GM18511 (cell line): ENCODE results near the gene PRKCD.

Source experiments
- ATAC-seq: cut with Tn5 transposase; IDR thresholded peaks from one replicate; pipeline ENCODE4 v1.9.1; 2021; ENCODE audit warnings: mild to moderate bottlenecking, moderate library complexity; ENCODE audit not compliant: unreplicated experiment

PRKCD gene

DNA sequence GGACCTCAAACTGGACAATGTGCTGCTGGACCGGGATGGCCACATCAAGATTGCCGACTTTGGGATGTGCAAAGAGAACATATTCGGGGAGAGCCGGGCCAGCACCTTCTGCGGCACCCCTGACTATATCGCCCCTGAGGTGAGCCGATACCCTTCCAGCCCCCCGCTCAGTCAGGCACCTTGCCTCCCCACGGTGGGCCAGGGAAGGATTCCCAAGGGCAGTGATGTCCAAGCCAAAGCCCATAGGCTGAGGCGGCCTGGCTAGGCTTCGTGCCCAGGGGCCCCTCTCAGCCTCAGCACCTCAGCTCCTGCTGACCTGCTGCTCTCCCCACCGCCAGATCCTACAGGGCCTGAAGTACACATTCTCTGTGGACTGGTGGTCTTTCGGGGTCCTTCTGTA is 27.7 kb downstream of the PRKCD start:
- no peak for ATAC-seq

DNA sequence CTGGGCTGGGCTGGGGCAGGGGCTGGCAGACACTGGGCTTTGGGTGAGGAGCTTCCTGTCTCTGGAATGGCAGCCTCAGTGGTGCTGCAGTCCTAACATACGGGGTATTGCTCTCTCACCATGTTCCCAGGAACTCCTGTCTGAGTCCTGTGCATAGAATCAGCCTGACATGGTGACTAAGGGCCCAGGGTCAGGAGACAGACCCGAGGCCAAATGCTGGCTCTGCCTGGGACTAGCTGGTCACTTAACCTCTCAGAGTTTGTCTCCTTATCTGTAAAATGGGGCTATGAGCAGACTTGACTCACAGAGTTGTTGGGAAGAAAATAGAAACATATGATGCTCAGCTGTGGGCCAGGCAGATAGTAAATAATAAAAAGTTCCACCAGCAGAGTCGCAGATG is 28.3 kb downstream of the PRKCD start:
- ATAC-seq: no peak

DNA sequence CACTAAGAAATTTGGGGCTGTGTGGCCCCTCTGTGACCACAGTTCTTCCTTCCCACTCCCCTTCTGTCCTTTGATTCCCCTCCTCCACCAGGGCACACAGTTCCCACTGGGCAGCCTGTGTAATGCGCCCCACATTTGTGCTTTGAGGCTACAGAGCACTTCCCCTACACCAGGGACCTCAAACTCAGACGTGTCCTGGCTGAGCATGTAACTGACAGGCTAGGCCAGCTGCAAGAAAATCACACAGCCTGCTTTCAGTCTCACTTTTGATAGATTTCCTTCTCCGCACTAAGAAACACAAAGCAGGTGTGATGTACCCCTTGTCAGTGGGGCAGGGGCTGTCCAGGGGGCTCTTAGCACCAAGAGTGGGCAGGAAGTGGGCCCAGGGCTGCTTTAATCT is 29.6 kb downstream of the PRKCD start:
- ATAC-seq: no peak

DNA sequence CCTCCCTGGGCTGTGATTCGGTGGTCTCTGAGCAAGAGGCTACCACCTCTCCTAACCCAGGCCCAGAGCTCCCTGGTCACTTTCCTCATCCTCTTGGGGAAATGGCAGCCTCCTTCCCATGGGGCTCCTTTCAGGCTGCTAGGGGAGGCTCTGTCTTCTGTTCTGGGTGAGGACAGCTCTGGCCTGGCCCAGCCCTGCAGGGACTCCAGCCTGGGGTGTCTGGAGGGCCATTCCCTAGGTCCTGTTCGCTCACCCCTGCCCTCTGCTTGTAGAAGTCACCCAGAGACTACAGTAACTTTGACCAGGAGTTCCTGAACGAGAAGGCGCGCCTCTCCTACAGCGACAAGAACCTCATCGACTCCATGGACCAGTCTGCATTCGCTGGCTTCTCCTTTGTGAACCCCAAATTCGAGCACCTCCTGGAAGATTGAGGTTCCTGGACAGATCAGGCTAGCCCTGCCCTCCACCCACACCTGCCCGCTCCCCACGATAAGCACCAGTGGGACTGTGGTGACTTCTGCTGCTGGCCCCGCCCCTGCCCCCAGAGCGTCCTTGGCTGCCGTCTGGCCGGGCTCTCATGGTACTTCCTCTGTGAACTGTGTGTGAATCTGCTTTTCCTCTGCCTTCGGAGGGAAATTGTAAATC is 30.9 kb downstream of the PRKCD start:
- ATAC-seq: no peak

DNA sequence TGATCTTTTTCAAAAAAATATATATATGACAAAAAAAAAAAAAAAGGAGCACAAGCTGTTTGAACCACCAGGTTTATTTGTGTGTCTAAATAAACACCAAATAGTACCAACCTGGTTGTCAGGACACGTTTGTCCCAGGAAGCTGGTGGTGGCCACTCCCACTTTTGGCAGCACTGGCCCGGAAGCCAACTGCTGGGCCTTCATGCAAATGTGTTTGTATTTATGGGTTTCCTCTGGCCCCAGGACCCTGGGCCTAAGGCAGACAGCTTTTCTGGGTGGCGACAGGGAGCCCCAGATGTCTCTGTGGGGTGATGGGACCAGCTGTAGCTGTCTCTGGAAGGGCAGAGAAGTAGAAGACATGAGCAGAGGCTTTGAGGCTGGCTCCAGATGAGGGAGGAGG is 31.6 kb downstream of the PRKCD start:
- peak; percentile 62 for ATAC-seq

DNA sequence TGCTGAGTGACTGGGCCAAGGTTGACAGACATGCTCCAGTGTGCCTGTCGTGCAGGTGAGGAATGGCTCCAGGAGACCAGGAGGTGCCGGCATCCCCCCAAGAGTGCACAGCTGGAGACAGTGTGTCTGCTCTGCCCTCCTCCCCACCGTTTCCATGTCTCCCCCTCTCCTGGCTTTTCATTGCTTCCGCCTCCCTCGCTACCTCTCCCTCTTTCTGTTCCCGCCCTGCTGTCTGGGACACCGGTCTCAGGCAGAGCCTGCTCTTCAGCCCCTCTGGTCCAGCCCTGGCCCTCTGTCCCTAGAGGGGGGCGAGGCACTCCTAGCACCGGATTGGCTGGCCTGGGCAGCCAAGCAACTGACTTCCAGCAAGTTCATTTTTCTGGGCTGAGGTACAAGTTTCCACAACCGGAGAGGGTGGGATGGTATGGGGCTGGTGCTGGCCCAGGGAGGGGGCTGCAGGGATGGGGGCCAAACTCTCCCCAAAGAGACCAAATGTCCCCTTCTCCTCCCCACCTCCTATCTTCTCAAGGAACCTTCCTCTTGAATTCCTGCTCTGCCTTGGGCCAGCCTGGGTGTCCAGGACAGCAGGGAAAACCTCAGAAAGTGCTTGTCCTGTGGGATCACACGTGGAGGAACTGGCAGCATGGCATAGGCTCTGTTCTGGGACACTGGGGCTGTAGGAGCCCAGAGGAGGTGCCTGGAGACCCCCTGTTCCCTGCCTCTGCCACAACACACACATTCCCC is 32.6 kb downstream of the PRKCD start:
- no peak for ATAC-seq

DNA sequence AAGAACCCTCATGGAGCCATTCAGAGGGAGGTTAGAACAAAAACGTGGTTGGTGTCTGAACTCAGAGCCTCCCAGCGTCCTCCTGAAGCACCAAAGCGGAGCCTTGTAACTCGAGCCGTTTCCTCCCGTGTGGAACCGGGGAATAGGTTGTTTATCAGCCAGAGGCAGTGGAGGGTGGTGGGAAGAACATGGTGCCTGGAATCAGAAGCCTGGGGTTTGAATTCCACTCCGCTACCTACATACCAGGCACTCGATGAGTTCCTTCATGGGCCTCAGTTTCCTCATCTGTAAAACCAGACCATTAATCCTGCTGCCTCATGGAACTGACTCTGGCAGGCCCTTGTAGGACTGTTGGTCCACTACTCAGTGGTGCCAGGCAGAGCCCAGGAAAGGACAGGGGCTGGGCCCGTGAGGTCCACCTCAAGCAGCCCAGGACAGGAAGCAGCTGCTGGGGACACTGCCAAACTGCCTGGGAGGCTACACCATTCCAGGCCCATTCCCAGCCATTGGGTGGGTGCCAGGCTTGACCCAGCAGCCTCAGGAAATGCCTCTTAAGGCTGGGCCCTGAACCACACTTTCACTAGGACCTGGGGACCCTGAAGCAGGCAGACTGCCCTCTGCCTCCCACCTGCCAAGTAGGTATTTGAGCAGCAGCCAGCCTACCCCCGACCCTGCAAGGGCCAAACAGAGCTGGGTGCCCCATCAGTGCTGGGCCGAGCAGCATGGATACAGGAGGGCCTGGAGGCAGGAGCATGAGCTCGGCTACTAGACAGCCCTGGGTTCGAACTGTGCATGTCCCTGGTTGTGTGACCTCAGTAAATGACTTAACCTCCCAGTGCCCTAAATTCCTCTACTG is 33.4 kb downstream of the PRKCD start:
- ATAC-seq: no peak

DNA sequence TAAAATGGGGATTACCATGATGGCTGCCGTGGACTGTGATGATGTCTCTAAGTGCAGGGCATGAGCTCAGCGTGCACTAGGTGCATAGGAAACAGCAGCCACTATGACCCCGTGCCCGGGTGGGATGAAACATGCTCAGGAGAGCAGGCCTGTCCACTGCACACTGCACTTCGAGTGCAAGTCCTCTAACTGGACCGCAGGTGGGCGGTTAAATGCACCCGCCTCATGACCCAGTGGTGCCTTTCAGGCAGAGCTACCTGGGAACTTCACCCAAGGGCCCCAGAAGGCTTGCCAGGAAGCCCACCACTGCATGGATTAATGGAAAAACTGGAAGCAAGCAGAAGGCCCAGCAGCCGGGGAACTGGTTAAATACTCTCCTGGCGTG is 34.0 kb downstream of the PRKCD start:
- ATAC-seq: no peak

DNA sequence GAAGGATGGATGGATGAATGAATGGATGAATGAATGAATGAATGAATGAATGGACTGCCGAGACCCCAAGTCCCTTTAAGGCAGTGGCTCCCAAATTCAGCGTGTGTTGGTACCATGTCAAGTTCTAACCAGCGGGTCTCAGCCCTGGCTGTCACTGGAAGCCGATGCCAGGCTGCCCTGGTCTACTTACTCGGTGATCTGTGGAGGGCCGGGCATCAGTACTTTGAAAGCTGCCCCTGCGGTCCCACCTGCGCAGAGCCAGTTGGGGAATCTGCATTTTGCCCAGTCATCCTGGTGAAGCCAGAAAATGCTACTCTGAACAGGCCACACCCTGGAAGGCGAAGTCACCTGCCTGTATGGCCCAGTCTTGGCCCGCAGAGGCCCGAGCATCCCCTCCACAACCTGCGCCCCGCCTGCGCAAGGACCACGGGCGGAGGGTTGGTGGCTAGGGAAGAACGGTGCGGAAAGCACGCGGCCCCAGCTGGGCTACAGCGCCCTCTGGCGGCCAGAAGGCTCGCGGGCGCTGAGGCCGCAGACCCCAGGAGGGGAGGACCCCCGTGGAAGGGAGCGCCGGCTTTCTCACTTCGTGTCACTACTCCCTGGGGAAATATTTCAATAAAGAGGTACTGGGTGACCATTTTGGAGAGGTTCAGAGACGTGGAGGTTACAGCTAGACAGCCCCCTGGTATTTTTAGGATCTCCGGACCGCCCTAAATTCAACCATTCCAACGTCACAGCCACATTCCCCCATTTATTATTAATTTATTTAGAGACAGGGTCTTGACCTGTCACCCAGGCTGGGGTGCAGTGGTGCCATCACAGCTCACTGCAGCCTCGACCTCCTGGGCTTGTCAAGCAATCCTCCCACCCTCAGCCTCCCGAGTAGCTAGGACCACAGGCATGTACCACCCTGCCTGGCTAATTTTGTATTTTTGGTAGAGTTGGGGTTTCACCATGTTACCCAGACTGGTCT is 34.9 kb downstream of the PRKCD start:
- peak; percentile 49 for ATAC-seq

DNA sequence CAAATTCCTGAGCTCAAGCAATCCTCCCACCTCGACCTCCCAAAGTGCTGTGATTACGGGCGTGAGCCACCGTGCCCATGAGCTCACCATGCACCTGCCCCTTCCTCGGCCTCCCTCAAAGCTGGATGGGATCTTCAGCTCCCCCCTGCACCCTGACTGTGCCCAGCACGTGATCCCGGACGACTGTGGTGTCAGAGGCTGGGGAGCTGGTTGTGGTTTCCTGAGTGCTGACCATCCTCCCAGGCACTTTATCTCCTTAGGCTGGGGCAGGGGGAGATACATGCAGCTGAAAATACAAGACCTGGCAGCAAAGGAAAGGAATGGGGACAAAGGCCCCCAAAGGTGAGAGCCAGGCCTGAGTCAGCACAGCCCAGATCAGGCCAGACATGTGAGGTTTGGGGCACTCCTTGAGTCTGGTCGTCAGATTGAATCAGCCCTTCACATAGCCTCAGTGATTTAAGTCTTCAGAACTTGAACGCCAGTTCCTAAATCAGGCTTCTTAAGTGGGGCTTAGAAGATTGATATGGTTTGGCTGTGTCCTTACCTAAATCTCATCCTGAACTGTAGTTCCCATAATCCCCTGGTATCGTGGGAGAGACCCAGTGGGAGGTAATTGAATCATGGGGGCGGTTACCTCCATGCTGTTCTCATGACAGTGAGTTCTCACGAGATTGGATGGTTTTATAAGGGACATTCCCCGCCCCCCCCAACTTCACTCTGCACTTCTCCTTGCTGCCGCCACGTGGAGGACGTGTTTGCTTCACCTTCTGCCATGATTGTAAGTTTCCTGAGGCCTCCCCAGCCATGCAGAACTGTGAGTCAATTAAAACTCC is 35.8 kb downstream of the PRKCD start:
- ATAC-seq: no peak

DNA sequence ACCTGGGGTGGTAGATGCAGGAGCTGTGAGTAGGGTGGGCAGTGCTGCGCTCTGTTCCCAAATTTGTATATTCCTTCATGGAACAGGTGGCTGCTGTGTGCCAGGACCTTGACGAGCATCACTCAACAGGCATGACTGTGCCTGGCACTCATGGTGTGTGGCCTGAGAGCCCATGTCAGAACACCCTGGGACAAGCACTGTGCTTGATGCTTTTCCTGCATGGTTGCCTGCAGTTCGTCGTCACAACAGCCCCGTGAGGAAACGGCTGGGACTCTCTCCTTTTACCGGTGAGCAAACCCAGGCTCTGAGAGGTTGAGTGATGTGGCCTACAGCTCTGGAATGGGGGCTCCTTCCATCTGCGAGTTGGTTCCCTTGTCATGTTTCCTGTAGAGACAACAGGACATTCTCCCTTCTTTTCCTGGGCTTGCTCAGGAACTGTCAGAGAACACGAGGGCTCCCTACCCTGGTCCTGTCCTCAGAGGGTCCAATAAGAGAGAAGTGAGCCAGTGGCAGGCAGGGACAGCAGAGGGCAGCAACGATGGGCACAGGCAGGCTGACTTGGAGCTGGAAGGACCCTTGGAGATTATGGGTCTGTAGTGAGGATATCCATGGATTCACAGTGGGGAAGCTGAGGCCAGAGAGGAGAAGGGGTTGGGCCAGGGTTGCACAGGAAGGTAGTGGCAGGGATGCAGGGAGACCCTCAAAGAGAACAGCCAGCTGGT is 37.4 kb downstream of the PRKCD start:
- no peak for ATAC-seq

DNA sequence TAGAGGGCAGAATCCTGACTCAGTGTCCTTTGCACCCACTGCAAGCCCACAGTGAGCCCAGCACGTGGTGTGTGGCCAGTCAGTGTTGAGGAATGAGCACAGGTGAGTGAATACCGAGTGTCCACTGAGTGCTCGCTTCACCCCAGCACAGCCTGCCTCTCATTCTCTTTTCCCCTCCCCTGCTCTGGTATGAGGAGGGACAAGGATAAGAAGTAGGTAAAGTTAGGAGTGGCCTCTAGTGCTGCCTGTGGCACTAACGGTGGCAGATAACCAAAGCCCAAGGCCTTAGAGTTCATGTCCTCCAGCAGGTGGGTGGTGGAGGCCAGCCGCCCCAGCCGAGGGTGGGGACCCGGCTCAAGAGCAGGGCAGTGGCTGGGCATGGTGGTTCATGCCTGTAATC is 38.0 kb downstream of the PRKCD start:
- no peak for ATAC-seq

DNA sequence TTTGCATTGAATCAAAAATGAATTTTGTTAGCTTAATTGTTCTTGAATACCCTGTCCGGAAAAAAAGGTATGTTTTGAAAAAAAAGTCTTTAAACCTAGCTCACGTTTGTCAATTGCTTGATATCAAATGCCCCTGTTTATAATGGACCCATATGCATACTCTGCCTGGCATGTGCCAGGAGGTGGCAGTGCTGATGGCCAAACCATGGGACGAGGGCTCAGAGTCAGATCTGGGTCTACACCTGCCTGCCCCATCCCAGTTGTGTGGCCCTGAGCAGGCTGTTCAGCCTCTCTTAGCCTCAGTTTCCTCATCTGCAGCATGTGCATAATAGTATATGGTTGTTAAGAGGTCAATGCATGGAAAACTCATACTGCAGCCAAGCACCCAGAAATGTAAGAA is 38.8 kb downstream of the PRKCD start:
- no peak for ATAC-seq

DNA sequence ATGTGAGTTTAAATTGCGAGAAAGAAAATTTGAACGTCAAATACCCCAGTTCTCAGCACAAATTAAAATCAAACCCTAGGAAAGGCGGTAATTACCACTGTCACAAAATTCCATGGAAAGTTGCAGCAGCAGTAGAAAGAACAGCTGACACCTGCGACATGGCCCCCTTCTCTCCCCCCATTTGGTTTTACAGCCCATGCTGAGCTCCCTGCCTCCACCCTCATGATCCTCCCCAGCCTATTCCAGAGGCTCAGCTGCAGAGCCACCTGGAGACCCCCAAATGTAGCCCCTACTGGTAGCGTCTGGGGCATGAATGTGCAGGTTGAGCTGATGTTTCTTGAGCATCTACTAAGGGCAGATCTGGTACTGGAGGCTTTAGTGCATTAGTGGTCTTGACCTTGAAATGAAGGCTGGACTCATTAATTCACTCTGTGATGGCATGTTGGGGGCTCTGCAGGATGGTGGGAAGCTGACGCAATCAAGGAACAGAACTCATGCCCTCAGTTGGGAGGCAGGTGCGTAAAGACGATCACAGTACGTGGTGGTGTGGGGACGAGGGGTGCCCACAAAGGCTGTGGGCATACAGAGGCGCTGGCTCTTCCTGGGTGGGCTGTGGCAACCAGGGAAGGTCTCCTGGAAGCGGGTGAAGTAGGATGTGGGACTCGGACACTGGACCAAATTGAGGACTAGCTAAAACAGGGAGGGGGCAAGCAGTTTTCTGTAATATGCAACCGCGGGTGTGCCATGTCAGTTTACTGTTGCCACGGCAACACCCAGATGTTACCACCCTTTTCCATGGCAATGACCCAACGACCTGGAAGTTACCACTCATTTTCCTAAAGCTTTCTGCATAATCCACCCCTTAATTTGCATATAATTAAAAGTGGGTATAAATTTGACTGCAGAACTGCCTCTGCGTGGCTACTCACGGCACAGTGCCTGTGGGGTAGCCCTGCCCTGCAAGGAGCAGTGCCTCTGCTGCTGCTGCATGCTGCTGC is 39.8 kb downstream of the PRKCD start:
- ATAC-seq: no peak

DNA sequence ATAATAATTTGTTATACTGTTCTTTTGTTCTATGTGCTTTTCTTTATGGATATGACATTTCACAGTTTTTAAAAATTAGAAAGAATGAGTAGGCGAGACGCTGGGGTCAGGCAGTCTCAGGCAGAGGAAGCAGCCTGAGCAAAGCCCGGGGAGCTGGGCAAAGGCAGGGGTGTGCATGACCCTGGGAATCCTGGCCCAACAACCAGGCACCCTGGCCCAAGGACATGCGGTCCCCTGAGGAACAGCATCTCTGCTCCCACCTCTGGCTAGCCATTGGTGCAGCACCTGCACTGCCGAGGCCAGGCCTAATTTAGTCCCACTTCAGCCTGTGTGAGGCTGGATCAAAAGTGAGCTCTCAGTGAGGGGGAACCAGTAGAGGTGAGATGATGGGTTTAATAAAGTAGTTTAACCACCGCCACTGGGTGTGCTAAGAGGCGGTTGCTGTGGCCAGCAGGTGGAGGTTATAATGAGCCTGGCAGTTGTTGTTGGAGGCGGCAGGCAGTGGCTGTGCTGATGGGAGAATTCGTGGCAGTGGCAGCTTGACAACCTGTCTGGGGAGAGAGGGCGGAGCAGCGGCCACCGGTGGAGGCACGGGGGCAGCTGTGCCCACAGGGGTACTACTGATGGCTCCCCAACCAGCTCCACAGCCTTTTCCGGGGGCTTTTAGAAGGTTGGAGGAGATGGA is 41.5 kb downstream of the PRKCD start:
- no peak for ATAC-seq

DNA sequence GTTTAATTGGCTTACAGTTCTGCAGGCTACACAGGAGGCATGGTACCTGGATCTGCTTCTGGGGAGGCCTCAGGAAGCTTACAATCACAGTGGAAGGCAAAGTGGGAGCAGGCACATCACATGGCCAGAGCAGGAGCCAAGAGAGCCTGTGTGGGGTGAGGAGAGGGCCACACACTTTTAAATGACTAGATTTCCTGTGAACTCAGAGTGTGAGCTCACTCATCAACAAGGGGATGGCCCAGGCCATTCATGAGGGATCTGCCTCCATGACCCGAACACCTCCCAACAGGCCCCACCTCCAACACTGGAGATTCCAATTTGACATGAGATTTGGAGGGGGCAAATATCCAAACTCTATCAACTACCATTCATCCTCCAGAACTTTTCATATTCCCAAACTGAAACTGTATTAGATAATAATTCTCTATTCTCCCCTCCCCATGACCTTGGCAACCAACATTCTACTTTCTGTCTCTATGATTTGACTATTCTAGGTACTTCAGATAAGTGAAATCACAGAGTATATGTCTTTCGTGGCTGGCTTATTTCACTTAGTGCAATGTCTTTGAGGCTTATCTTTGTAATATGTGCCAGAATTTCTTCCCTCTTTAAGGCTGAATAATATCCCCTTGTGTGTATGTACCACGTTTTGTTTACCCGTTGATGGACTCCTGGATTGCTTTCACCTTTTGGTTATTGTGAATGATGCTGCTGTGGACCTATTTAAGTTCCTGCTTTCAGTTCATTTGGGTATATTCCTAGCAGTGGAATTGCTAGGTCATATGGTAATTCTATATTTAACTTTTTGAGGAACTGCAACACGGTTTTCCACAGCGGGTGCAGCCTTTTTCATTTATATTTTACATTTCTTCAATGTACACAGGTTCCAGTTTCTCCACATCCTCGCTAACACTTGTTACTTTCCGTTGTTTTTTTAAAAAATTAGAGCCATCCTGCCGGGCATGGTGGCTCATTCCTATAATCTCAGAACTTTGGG is 51.0 kb downstream of the PRKCD start:
- ATAC-seq: no peak
